NCI-H510A (cell line): ENCODE results near the gene RNF20.
A peak's percentile ranks its signal among the peaks of the same experiment; 100 is the strongest.
"Not testable (repeated sequence)": the region's sequence is repeated elsewhere in the genome, so short reads cannot be mapped to it uniquely, and the experiment has no call there.

Experiments
- DNase-seq: peaks from one replicate; lab custom pipeline; 2025; lab: John Stamatoyannopoulos, UW

RNF20 gene

DNA sequence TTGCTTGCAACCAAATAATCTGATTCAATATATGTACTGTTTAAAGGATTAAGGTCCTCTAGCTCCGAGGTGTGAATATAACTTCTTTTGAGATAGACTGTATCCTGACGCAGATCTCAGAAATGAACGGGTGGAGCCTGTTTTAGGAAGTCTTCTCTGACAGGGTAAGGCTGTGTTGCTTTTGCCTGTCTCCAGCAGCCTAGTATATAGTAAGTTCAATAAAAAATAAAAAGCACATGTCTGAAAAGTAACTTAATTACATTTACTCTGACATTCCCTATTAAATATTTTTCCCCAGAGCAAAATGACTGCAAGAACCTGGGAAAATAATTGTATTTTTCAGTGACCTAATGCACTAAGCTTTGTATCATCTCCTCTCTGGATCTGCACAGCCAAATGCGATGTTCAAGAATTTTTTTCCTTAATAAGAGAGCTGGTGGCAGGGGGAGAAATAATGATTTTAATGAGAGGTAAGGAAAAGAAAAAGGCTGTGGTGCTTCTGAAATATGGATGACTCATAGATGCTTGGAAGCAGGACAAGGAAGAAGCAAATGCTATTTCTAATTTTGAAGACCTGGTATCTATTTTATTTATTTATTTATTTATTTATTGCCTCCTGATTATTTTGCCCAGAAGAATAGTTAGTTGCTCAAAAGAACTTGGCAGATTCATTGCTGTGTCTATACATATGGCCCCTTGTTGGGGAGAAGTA lies 53.8 kb downstream of the RNF20 start:
- DNase-seq = no peak

DNA sequence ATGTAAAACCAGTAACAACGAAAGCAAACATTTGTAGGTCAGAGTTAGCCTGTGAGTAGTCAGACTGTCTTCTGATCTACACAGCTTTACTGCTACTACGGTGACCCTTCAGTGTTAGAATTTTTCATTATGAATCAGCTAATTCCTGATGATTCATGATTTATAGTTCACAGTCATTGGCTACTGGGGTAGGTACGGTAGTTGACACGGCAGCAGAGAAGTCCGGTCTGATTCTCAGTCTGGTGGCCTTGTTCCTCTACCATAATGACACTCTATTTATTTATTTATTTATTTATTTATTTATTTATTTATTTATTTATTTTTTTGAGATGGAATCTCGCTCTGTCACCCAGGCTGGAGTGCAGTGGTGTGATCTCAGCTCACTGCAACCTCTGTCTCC lies 56.4 kb downstream of the RNF20 start:
- DNase-seq = not testable (repeated sequence)

DNA sequence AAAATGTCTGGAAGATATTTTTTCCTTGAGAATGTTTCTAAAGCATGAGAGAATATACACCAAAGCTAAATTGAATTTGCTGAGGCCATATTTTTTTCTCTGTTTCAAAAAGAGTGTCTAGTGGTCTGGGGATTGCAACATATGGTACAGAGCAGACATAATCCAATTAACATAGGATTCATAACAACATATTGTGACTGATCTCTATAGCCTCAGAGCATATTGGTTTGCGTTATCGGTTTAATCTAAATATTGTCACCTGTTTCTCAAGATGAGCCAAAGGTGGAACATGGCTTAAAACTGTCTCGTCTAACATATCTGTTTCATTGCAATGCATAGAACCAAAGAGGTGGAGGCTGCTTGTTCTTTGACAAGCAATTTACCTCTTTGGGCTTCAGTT lies 57.2 kb downstream of the RNF20 start:
- no peak for DNase-seq

DNA sequence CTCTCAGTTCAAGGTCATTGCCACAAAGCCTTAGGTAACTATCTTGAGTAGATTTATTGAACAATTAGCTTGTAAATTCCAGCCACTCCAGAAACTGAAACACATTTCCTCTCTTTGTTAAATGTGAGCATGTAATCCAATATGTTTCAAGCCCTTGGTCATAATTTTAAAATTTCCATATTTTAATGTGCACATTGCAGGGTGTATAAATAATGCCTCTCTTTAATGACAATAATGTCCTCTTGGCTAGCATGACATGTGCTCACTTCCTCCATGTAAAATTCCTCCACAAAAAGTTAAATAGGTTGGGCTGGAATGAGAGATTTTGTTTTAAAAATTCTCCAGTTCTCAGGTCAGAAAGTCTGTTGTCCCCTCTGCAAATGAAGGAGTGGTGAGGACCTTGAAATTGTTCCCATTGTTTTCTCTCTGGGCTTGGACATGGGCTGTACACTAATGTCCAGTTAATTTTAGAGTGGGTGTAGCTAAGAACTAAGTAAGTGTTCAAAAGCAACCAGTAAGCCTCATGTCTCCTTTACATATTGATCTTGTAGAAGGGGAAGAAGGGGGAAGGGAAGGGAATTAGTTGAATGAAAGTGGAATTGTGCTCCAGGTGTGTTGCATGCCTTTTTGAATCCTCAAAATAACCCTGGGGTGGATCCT lies 58.3 kb downstream of the RNF20 start:
- DNase-seq = no peak

DNA sequence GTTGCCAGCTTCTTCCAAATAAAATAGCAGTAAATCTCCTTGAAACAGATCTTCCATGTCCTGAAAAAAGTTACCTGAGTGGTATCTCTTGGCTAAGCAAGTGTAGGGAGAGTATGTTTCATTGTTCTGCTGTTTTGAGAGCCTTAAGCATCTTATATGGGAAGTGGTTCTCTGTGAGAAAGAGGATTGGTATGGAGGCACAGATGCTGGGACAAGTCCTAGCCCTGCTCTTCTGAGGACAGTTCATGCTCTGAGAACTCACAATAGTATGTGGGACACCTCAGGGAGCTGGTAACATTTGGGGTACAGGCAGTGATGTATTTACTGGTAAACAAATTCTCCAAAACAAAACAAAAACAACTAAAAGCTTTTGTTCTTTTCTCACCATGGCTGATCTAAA lies 59.1 kb downstream of the RNF20 start:
- no peak for DNase-seq

DNA sequence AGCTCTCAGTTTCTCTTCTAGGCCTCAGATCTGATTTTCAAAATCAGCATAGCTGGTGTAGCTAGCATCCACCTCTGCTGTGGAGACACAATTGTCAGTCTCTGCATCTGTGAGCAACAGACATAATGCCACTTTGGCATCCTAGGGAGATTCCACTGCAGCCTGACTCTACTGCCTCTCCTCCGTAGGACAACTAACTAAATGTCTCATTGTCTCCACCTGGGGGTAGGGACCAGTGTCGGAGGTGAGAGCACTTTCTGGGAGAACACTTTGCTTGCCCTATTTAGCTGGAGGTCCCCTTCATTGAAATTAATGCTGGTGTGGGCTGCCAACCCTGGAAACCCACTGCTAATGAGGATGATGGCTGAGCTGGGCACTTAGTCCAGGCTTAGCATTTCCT lies 59.7 kb downstream of the RNF20 start:
- DNase-seq = no peak

DNA sequence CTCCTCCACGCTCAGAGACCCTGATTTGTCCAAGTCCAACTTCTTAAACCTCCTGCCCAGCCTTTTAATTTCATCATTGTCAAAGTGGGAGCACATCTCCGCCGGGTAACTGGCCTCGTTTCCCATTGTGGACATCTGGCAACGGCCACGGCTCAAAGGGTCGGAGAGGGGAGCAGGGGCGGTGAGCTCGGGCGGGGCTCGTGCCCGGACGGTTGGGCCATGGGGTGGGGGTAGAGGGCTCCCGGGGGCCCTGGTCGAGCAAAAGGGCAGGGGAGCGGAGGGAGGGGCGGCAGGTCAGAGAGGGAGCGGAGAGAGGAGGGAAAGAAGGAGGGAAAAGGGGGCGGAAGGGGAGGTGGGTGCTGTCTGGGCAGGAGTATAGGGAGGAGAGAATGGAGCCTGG lies 61.1 kb downstream of the RNF20 start, which contains the start of gene PPP3R2:
Gene PPP3R2, minus strand, starts transcription at position 174 of the 400 bp plus-strand sequence. Its CDS starts 48 bp downstream, at position 126.
- no peak for DNase-seq

DNA sequence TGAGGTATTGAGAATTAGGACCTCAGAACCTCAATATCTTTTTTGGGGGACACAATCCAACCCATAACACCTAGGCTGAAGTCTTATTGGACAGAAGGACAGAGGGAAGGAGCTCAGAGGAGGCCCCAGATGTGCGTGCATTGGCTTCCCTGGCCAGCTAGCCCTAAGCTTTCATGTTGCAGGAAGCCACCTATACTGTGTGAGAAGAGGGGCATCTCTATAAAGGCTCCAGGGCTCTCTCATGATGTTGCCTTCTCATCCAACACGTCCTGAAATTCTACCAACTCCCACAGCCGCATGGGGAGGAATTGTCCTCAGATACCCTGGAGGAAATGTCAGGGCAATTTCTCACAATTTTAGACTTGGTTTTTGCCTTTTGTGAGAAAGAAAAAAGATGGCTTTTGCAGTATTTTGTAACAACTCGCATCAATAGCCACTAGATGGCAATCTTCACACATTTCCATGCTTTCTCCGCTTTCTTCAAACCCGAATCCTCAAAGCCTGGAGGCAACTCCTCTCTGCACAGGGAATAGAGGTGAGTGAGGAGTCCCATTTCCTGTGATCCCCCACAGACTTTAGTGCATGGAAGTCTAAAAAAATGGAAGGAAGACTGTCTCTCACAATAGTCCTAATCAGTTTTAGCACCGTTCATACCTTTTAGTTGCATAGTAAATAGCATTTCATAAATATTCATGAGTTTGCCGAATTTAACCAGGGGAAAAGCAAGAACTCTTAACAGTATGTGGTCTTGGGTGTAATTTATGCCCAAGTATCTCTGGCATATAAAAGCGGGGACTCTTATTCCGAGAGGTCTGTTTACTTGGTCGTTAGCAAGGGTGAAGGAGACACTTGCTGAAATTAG lies 68.5 kb downstream of the RNF20 start:
- DNase-seq = peak; percentile 5

DNA sequence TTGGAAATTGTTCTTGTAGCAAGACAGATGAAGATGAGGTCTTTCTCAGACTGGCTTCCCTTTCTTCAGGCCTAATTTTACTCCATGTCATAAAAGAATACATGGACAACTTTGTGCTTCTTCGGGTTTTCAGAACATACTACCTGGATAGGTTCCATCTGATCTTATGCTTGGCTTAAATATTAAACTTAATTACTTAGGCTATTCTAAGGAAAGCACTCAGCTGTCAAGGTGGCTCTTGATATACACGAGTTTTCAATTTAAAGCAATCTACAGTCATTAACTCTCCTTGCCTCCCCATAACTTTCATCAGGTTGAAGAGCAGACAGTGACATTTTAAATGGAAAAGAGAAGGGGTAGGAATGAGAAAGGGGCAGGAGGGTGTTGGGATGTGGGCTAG lies 70.6 kb downstream of the RNF20 start:
- DNase-seq = no peak

DNA sequence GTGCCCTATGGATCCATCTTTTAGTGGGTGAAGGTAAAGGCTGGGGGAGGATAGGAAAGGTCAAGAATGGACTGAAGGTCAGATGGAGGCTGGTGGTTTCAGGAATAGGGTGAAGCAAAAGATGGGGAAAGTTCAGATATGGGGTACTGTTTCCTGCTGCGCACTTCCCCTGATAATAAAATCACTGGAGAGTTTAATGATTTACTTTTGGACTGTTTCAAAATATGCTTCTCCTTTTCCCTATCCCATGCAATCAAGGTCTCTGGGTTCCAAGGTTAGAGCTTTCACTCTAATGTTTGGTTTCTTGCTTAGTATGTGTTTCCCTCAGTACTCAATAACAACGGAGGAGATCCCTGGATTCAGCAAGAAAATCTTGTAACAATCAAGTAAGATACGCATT lies 71.9 kb downstream of the RNF20 start:
- no peak for DNase-seq
